ENCODE results near the gene NT5DC3. TPM values are rescaled to one million over a fixed set of nuclear protein-coding genes. Genes with fewer than 3 reads are reported as not detected.

NT5DC3 gene
- total RNA-seq, 6 experiments from 2014 or later: 10.5 to 12.8 (median 11.3) TPM

- no peak for DNase-seq
- TF ChIP-seq CTCF (IDR thresholded peaks at IDR 0.05): no peak
- H3K27ac Mint-ChIP-seq: no peak overlapping the region
- H3K4me1 Mint-ChIP-seq (ENCODE audit: low read depth): peaks cover 35% of the 10 kb centered on the region
- no peak overlapping the region for H3K4me3 Mint-ChIP-seq
- H3K36me3 Mint-ChIP-seq (ENCODE audit: low read depth): peaks cover 25% of the 10 kb centered on the region
- no peaks in the 10 kb centered on the region for H3K9me3 Mint-ChIP-seq
- no peaks in the 10 kb centered on the region; the same call in 1 of the 2 replicates for H3K27me3 Mint-ChIP-seq (ENCODE audit: insufficient read depth)
Observed at GRCh38 chr12:103798586-103798985, 42.4 kb downstream of the NT5DC3 start.

DNA sequence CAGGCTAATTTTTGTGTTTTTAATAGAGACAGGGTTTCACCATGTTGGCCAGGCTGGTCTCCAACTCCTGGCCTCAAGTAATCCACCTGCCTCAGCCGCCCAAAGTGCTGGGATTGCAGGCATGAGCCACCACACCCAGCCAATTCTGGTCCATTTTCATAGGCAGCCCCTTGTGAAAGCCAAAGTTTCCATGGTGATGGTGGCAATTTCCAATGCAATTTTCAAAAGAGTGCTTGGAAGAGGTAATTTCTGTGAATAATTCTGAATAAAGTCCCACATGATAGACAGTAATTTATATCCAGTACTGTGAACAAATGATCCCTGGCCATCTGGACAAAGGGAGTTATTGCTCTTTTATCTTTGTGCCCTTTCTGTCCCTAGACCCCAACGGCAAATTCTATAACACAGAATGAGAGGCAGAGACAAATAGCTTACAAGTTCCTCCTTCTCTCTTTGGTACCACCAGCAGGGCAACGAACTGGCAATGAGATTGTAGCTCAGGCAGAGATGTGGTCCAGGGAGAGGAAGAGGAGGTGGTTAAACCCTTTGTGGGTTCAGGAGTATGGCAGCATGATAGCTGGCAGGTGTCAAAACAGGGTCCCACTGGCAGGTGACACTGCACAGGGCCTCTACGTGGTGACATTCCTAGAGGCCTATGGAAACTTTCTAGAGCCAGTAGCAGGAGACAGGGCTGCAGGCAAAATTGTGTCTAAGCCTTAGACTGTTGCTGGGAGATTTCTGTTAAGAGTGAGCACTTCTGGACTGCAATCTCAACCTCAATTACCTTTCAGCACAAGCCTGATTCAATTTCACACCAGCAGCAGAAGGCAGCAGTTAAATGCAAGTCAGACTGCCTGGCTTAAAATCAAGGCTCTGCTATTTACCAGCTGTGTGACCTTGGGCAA lies 46.5 kb downstream of the NT5DC3 start:
- no peak overlapping the region for H3K4me3 Mint-ChIP-seq
- no peak for DNase-seq
- no peak for TF ChIP-seq CTCF (IDR thresholded peaks at IDR 0.05)
- peaks cover 3% of the 10 kb centered on the region; the same call in 1 of the 2 replicates for H3K4me1 Mint-ChIP-seq (ENCODE audit: low read depth)
- no peaks in the 10 kb centered on the region for H3K27me3 Mint-ChIP-seq (ENCODE audit: insufficient read depth)
- H3K9me3 Mint-ChIP-seq: no peaks in the 10 kb centered on the region
- H3K36me3 Mint-ChIP-seq (ENCODE audit: low read depth): peaks cover 33% of the 10 kb centered on the region
- H3K27ac Mint-ChIP-seq: no peak overlapping the region

- Mint-ChIP-seq H3K9me3 (no peaks in the 10 kb centered on the region), H3K4me3 (no peak overlapping the region), H3K27ac (no peak overlapping the region), H3K36me3 (ENCODE audit: low read depth) (peaks cover 33% of the 10 kb centered on the region), H3K27me3 (ENCODE audit: insufficient read depth) (no peaks in the 10 kb centered on the region), H3K4me1 (ENCODE audit: low read depth) (no peaks in the 10 kb centered on the region)
- TF ChIP-seq CTCF (IDR thresholded peaks at IDR 0.05): no peak
- DNase-seq: no peak
Observed at GRCh38 chr12:103793512-103794045, 47.5 kb downstream of the NT5DC3 start.

GRCh38 chr12:103793046-103793445 lies 48.0 kb downstream of the NT5DC3 start:
- H3K4me3 Mint-ChIP-seq: no peak overlapping the region
- H3K4me1 Mint-ChIP-seq (ENCODE audit: low read depth): no peaks in the 10 kb centered on the region
- no peak for TF ChIP-seq CTCF (IDR thresholded peaks at IDR 0.05)
- H3K27ac Mint-ChIP-seq: no peak overlapping the region
- no peaks in the 10 kb centered on the region for H3K27me3 Mint-ChIP-seq (ENCODE audit: insufficient read depth)
- H3K9me3 Mint-ChIP-seq: no peaks in the 10 kb centered on the region
- peaks cover 29% of the 10 kb centered on the region for H3K36me3 Mint-ChIP-seq (ENCODE audit: low read depth)
- DNase-seq: no peak

DNA sequence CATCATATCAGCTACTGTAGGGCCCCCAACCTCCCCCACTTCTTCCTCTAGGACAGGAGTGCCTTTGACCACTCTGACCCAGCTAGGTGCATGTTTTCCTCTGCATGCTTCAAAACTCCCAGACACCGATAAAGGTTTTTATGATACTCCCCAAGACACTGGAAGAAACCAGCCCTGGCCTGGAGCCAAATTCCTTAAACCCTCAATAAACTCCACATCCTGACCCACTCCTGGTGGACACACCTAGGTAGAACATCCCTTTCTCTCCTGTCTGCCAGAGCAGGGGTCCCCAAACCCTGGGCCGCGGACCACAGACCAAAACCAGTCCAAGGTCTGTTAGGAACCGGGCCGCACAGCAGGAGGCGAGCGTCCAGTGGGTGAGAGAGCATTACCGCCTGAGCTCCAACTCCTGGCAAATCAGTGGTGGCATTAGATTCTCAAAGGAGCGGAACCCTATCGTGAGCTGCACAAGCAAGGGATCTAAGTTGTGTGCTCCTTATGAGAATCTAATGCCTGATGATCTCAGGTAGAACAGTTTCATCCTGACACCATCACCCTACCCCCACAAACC lies 49.6 kb downstream of the NT5DC3 start:
- no peak for DNase-seq
- Mint-ChIP-seq H3K36me3 (ENCODE audit: low read depth) (peaks cover 23% of the 10 kb centered on the region; the same call in 1 of the 2 replicates), H3K4me3 (no peak overlapping the region), H3K27ac (no peak overlapping the region), H3K9me3 (no peaks in the 10 kb centered on the region), H3K4me1 (ENCODE audit: low read depth) (no peaks in the 10 kb centered on the region; the same call in 1 of the 2 replicates), H3K27me3 (ENCODE audit: insufficient read depth) (no peaks in the 10 kb centered on the region)
- TF ChIP-seq CTCF (IDR thresholded peaks at IDR 0.05): no peak
